Activated CD8-positive, alpha-beta T cell treated with anti-CD3 and anti-CD28 coated beads, Interleukin-2, amount 10 ng/mL, durations not matched to agents 7 days and 5 days (primary cell): ENCODE data around the gene DPAGT1. TPM values are rescaled to one million over a fixed set of nuclear protein-coding genes. Genes with fewer than 3 reads are reported as not detected.
"Not testable (repeated sequence)": the region's sequence is repeated elsewhere in the genome, so short reads cannot be mapped to it uniquely, and the experiment has no call there.

Experiments used
- ATAC-seq: fragments of 150-1000 bp; cut with Tn5 transposase; one replicate; pipeline ENCODE4 v1.10.0; 2021; ENCODE audit warnings: moderate library complexity
- CTCF ChIA-PET: fragments of 350-600 bp; sonication (Branson Sonifier 250); formaldehyde crosslinking; loops from one replicate; lab custom pipeline; 2021; ENCODE audit warnings: antibody characterized with exemption; lab: Charles Lee
- POLR2A ChIA-PET: fragments of 350-600 bp; sonication (Branson Sonifier 250); formaldehyde crosslinking; loops from one replicate; lab custom pipeline; 2021; ENCODE audit warnings: antibody characterized with exemption; lab: Charles Lee
- DNase-seq: peaks from one replicate; pipeline ENCODE4 v3.0.0-alpha.2; 2020
- H3K27ac Mint-ChIP-seq: one replicate; pipeline ENCODE4 v1.8.0; 2021; ENCODE audit warnings: mild to moderate bottlenecking, mixed read lengths
- H3K27me3 Mint-ChIP-seq: one replicate; pipeline ENCODE4 v1.8.0; 2021; ENCODE audit warnings: low read depth, mixed read lengths
- H3K36me3 Mint-ChIP-seq: one replicate; pipeline ENCODE4 v1.8.0; 2021; ENCODE audit warnings: low read depth, mixed read lengths
- H3K4me1 Mint-ChIP-seq: one replicate; pipeline ENCODE4 v1.8.0; 2021; ENCODE audit warnings: low read depth, mixed read lengths
- H3K4me3 Mint-ChIP-seq: one replicate; pipeline ENCODE4 v1.8.0; 2021; ENCODE audit warnings: mild to moderate bottlenecking, mixed read lengths
- H3K9me3 Mint-ChIP-seq: one replicate; pipeline ENCODE4 v1.8.0; 2022; ENCODE audit warnings: mixed read lengths; ENCODE audit not compliant: insufficient read depth
- total RNA-seq, 2 experiments: library from RNA; stranded (reverse); gene quantifications; one replicate each; pipeline ENCODE4 v1.2.3, GENCODE V29; 2021

Gene DPAGT1
- total RNA-seq, 2 experiments from 2014 or later: 52.5 to 57.7 TPM

- CTCF ChIA-PET: interaction anchor here (0.9 to 2.5 kb wide), 7 partner anchors 14 to 112 kb away, joined by 3 to 23 read pairs (median 3); partner anchors contain the start of genes DPAGT1, HINFP and VPS11
- peak; percentile 94 for DNase-seq
- H3K9me3 Mint-ChIP-seq: no peaks in the 10 kb centered on the region
- peak within 1 kb of the TSS; percentile 98 for H3K4me3 Mint-ChIP-seq
- H3K27ac Mint-ChIP-seq: peak within 1 kb of the TSS; percentile 97
- H3K27me3 Mint-ChIP-seq: no peaks in the 10 kb centered on the region
- peaks cover 20% of the 10 kb centered on the region for H3K36me3 Mint-ChIP-seq
- POLR2A ChIA-PET: interaction anchor here (0.7 to 4.6 kb wide), 11 partner anchors 10 to 84 kb away, joined by 3 to 64 read pairs (median 4); partner anchors contain the start of genes C2CD2L, DPAGT1, HINFP and VPS11
- peak; percentile 90 for ATAC-seq
- H3K4me1 Mint-ChIP-seq: peaks cover 34% of the 10 kb centered on the region
These were observed 16.8 kb downstream of the DPAGT1 start, which contains the start of gene HMBS for GRCh38 chr11:119084663-119085436. TSS of gene HMBS (plus strand) at chr11:119084881. CDS start at chr11:119085034, 153 bp downstream.

DNA sequence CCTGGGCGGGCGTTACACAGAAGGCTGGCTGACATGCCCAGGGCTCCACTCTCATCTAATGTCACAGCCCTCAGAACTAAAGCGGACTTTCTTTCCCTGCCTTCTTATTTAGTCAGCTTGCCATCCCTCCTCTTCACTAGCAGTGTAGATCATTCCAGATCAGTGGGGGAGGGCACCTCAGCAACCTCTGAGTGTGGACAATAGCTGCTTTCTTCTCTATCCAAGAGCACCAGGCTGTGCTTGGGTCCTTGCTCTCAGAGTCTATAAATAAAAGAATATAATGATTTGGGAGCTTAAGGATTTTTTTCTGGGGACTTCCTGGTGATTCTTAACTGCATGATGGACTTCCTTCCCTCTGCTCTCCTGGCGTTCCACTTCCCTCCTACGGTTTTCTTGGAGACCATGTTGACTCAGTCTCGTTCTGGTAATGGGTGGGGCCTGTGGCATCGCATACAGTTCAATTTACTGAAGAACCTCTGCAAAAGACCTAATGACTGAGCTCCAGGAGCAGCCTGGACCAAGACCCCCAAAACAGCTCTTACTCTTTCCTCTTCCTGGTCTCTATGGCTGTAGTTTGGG is 19.9 kb downstream of the DPAGT1 start:
- Mint-ChIP-seq H3K4me1 (peaks cover 18% of the 10 kb centered on the region), H3K27ac (no peak overlapping the region), H3K4me3 (no peak overlapping the region), H3K36me3 (peaks cover 42% of the 10 kb centered on the region), H3K9me3 (no peaks in the 10 kb centered on the region), H3K27me3 (no peaks in the 10 kb centered on the region)
- DNase-seq: no peak
- ATAC-seq: no peak
- ChIA-PET CTCF (no interaction called here), POLR2A (interaction anchor here (0.7 to 1.9 kb wide), 4 partner anchors 10 to 14 kb away, joined by 3 to 6 read pairs (median 4); partner anchors contain the start of gene VPS11)

DNA sequence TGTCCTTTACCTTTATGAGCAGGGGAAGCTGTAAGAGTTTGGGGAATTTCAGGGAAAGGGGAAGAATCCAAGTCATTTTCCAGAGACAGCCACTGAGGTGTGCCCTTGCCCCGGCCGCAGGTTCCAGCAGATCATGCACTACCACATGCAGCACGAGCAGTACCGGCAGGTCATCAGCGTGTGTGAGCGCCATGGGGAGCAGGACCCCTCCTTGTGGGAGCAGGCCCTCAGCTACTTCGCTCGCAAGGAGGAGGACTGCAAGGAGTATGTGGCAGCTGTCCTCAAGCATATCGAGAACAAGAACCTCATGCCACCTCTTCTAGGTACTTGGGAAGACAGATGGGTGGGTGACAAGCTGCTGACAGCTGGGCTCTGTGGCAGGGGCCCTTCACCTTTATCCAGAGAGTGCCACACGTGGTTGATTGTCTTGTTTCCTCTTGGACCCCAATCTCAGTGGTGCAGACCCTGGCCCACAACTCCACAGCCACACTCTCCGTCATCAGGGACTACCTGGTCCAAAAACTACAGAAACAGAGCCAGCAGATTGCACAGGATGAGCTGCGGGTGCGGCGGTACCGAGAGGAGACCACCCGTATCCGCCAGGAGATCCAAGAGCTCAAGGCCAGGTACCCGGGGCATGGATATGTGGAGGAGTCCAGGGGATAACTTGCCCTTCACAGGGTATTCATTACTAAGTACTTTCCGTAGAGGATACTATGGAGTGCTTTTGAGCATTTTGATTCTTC is 22.8 kb downstream of the DPAGT1 start:
- ChIA-PET CTCF (interaction anchor here (1.0 kb wide), 1 partner anchor 127 kb away, joined by 3 read pairs; the partner anchor contains the start of gene CBL), POLR2A (interaction anchor here (1.3 to 1.6 kb wide), 2 partner anchors 11 to 16 kb away, joined by 3 to 6 read pairs; partner anchors contain the start of gene VPS11)
- no peak for ATAC-seq
- no peak overlapping the region for H3K27ac Mint-ChIP-seq
- H3K27me3 Mint-ChIP-seq: no peaks in the 10 kb centered on the region
- no peak for DNase-seq
- no peaks in the 10 kb centered on the region for H3K4me1 Mint-ChIP-seq
- H3K4me3 Mint-ChIP-seq: no peak overlapping the region
- H3K36me3 Mint-ChIP-seq: peaks cover 50% of the 10 kb centered on the region
- H3K9me3 Mint-ChIP-seq: no peaks in the 10 kb centered on the region

- H3K36me3 Mint-ChIP-seq: peaks cover 57% of the 10 kb centered on the region
- H3K27ac Mint-ChIP-seq: peak overlapping the region; percentile 39
- H3K4me1 Mint-ChIP-seq: no peaks in the 10 kb centered on the region
- CTCF ChIA-PET: interaction anchor here (1.0 kb wide), 1 partner anchor 128 kb away, joined by 3 read pairs; the partner anchor contains the start of gene CBL
- no peak for DNase-seq
- no peaks in the 10 kb centered on the region for H3K9me3 Mint-ChIP-seq
- no peak overlapping the region for H3K4me3 Mint-ChIP-seq
- no peak for ATAC-seq
- H3K27me3 Mint-ChIP-seq: no peaks in the 10 kb centered on the region
- POLR2A ChIA-PET: interaction anchor here (1.3 to 1.6 kb wide), 2 partner anchors 10 to 17 kb away, joined by 3 to 6 read pairs; partner anchors contain the start of gene VPS11
These were observed 23.8 kb downstream of the DPAGT1 start for GRCh38 chr11:119077839-119078238.

DNA sequence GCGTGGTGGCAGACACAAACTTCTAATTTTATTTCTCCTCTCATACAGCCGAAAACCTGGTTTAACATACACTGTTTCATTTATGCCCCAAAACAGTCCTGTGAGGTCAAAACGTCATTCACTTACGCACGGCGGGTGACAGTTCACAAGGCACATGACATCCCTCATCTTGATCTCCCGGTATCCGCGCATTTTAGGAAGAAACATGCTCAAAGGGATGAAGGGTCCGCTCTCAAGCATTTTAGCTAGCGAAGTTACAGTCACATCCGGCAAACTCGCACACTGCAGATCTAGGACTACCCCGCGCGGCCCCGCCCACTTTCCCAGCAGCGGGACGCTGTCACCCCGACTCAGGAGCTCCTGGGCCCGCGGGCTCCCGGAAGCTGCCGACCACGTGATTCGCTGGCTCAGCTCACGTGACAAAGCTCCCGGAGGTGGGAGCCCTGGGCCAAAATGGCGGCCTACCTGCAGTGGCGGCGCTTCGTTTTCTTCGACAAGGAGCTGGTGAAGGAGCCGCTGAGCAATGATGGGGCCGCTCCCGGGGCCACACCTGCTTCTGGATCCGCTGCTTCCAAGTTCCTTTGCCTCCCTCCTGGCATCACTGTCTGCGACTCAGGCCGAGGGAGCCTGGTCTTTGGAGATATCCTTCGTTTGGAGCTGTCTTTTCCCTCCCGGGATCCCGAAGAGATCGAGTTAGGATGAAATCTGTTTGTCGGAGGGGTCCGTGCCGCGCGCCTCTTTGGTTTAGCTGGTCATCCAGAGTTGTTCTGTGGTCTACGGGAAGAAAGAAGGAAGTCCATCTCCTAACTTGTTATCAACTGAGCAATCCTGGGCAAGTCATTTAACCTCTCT is 34.1 kb downstream of the DPAGT1 start, which contains the start of gene VPS11:
TSS of gene VPS11 (plus strand) at position 448 of the 852 bp plus-strand sequence. CDS start at position 454, 6 bp downstream.
- Mint-ChIP-seq H3K4me1 (peaks cover 44% of the 10 kb centered on the region), H3K27me3 (no peaks in the 10 kb centered on the region), H3K27ac (peak within 1 kb of the TSS; percentile 97), H3K4me3 (peak within 1 kb of the TSS; percentile 89), H3K9me3 (no peaks in the 10 kb centered on the region), H3K36me3 (peaks cover 25% of the 10 kb centered on the region)
- peak; percentile 99 for DNase-seq
- ChIA-PET POLR2A (interaction anchor here (0.7 to 2.2 kb wide), 27 partner anchors 10 to 277 kb away, joined by 3 to 31 read pairs (median 4); partner anchors contain the start of genes C2CD2L, CENATAC, DDX6 and HMBS), CTCF (interaction anchor here (0.7 to 3.4 kb wide), 26 partner anchors 10 to 271 kb away, joined by 3 to 23 read pairs (median 5); partner anchors contain the start of genes C2CD2L, CBL, DPAGT1 and HMBS)
- peak; percentile 99 for ATAC-seq

- ChIA-PET CTCF (interaction anchor here (0.5 to 3.4 kb wide), 7 partner anchors 10 to 309 kb away, joined by 3 to 18 read pairs (median 5); no protein-coding TSS in a partner anchor), POLR2A (interaction anchor here (1.1 to 1.5 kb wide), 2 partner anchors 20 to 29 kb away, joined by 4 to 7 read pairs; a partner anchor contains a TSS)
- Mint-ChIP-seq H3K4me3 (no peak overlapping the region), H3K4me1 (peaks cover 44% of the 10 kb centered on the region), H3K27ac (no peak overlapping the region), H3K36me3 (peaks cover 16% of the 10 kb centered on the region), H3K9me3 (no peaks in the 10 kb centered on the region), H3K27me3 (no peaks in the 10 kb centered on the region)
- ATAC-seq (peak; percentile 40), DNase-seq (peak; percentile 74)
These were observed 36.3 kb downstream of the DPAGT1 start for GRCh38 chr11:119065369-119065768.

DNA sequence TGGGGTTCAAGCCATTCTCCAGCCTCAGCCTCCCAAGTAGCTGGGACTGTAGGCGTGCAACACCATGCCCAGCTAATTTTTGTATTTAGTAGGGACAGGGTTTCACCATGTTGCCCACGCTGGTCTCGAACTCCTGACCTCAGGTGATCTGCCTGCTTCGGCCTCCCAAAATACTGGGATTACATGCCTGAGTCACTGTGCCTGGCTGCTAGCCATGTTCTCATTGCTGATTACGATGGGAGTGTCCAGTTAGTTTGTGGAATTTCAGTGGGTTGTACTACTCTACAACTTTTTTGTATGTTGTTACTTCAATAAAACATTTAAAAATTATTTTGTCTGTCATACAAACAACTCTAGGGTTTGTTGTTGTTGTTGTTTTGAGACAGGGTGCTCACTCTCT is 38.9 kb downstream of the DPAGT1 start:
- Mint-ChIP-seq H3K27ac (no peak overlapping the region), H3K9me3 (no peaks in the 10 kb centered on the region), H3K4me3 (no peak overlapping the region), H3K4me1 (peaks cover 38% of the 10 kb centered on the region), H3K36me3 (peaks cover 8% of the 10 kb centered on the region), H3K27me3 (no peaks in the 10 kb centered on the region)
- ATAC-seq: no peak
- POLR2A ChIA-PET: interaction anchor here (1.3 kb wide), 1 partner anchor 44 kb away, joined by 4 read pairs; the partner anchor contains the start of genes RPS25 and TRAPPC4
- CTCF ChIA-PET: no interaction called here
- no peak for DNase-seq

- H3K4me3 Mint-ChIP-seq: no peak overlapping the region
- CTCF ChIA-PET: no interaction called here
- no peaks in the 10 kb centered on the region for H3K9me3 Mint-ChIP-seq
- H3K27ac Mint-ChIP-seq: no peak overlapping the region
- ATAC-seq (no peak), DNase-seq (no peak)
- no peaks in the 10 kb centered on the region for H3K27me3 Mint-ChIP-seq
- H3K4me1 Mint-ChIP-seq: peaks cover 30% of the 10 kb centered on the region
- POLR2A ChIA-PET: interaction anchor here (1.2 kb wide), 1 partner anchor 33 kb away, joined by 5 read pairs; a partner anchor contains a TSS
- H3K36me3 Mint-ChIP-seq: peaks cover 11% of the 10 kb centered on the region
These were observed 40.4 kb downstream of the DPAGT1 start for GRCh38 chr11:119061256-119061655.

DNA sequence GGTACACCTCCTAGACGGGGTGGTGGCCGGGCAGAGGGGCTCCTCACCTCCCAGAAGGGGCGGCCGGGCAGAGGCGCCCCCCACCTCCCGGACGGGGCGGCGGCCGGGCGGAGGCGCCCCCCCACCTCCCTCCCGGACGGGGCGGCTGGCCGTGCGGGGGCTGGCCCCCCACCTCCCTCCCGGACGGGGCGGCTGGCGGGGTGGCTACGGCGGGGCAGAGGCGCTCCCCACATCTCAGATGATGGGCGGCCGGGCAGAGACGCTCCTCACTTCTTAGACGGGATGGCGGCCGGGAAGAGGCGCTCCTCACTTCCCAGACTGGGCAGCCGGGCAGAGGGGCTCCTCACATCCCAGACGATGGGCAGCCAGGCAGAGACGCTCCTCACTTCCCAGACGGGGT is 42.5 kb downstream of the DPAGT1 start:
- H3K4me3 Mint-ChIP-seq, CTCF ChIA-PET, H3K27ac Mint-ChIP-seq, DNase-seq, H3K27me3 Mint-ChIP-seq, H3K9me3 Mint-ChIP-seq, POLR2A ChIA-PET, ATAC-seq: not testable (repeated sequence)
- H3K36me3 Mint-ChIP-seq: peaks cover 26% of the 10 kb centered on the region
- H3K4me1 Mint-ChIP-seq: peaks cover 30% of the 10 kb centered on the region
